ENCODE measurements around the gene ASPM.

GRCh38 chr1:197171531-197171930 lies 25.1 kb upstream of the ASPM start:
- TF ChIP-seq POLR2A (IDR thresholded peaks at IDR 0.05; ENCODE audit: low read length) (no peak), CTCF (IDR thresholded peaks at IDR 0.05) (no peak), PBX3 (IDR thresholded peaks at IDR 0.05) (no peak), CHD2 (IDR thresholded peaks at IDR 0.05; ENCODE audit: low read length, partially characterized antibody) (no peak), HMGXB4 (CRISPR knock-in tag; IDR thresholded peaks at IDR 0.05; ENCODE audit: borderline replicate concordance) (no peak), PHF8 (IDR thresholded peaks at IDR 0.05; ENCODE audit: borderline replicate concordance, low read depth) (no peak), RAD21 (conservative IDR thresholded peaks at IDR 0.05 in 1 of 2, IDR thresholded peaks at IDR 0.05 in 1 of 2) (no peak), JUN (IDR thresholded peaks at IDR 0.05) (no peak), EHF (CRISPR knock-in tag; IDR thresholded peaks at IDR 0.05) (no peak), RCOR1 (IDR thresholded peaks at IDR 0.05; ENCODE audit: low read depth, low read length) (no peak), NR3C1 (IDR thresholded peaks at IDR 0.05) (no peak), HOXA7 (CRISPR knock-in tag; IDR thresholded peaks at IDR 0.05) (no peak)
